HepG2 (cell line): ENCODE results near the gene R3HCC1L. TPM values are rescaled to one million over a fixed set of nuclear protein-coding genes. Genes with fewer than 3 reads are reported as not detected.

Experiments used
- ATAC-seq: fragments of 200-7000 bp; cut with Tn5 transposase; 3 replicates; pipeline ENCODE4 v1.9.1; 2020; ENCODE audit warnings: mild to moderate bottlenecking, moderate library complexity
- BruUV-seq: library from RNA; stranded (reverse); fragments of 400-500 nt; replicated peaks from 2 replicates; lab custom pipeline; 2021; lab: Mats Ljungman, UMichigan
- CTCF ChIA-PET: fragments of 300-600 bp; formaldehyde crosslinking; extraction: SDS; loops from one replicate; lab custom pipeline; 2021; ENCODE audit warnings: low total read pairs, inconsistent platforms, low intra/inter-chr PET ratio; lab: Yijun Ruan, JAX
- POLR2A ChIA-PET: fragments of 350-600 bp; sonication (Branson Sonifier 250); formaldehyde crosslinking; loops from one replicate; lab custom pipeline; 2020; ENCODE audit warnings: antibody characterized with exemption, inconsistent platforms; lab: Yijun Ruan, JAX
- DNase-seq: peaks from one replicate; pipeline ENCODE4 v3.0.0-alpha.2; 2015; ENCODE audit warnings: low spot score
- FAIRE-seq: peaks from 3 replicates; lab custom pipeline; 2011; peaks lifted over from hg19 to GRCh38; lab: Jason Lieb, UNC
- H2AFZ ChIP-seq: one replicate; pipeline ENCODE4 v1.6.1; 2011; ENCODE audit warnings: low read length, inconsistent platforms
- H3K27ac ChIP-seq: fragments of 300-600 bp; 3 replicates; pipeline ENCODE4 v1.8.0; 2011; ENCODE audit warnings: mixed run types, mild to moderate bottlenecking, mixed read lengths, low read length, inconsistent platforms; ENCODE audit not compliant: insufficient read depth; ENCODE audit errors: extremely low read length
- H3K27me3 ChIP-seq, 2 experiments: fragments of 200-600 bp in 1 of 2; 2 replicates in 1 of 2; 3 replicates in 1 of 2; pipeline versions ENCODE4 v1.6.0 to v1.8.0; 2011; ENCODE audit warnings: low read length in 2 of 2, mild to moderate bottlenecking in 2 of 2, moderate library complexity in 2 of 2, inconsistent platforms in 1 of 2; ENCODE audit not compliant: insufficient read depth in 2 of 2, control insufficient read depth in 1 of 2
- H3K36me3 ChIP-seq, 2 experiments: fragments of 200-600 bp in 1 of 2; replicated peaks in 1 of 2; 2 replicates in 1 of 2; 3 replicates in 1 of 2; pipeline versions ENCODE4 v1.5.1 to v1.8.0; 2011; ENCODE audit warnings: low read length in 2 of 2, inconsistent platforms in 1 of 2; ENCODE audit not compliant: insufficient read depth in 2 of 2, control insufficient read depth in 1 of 2
- H3K4me1 ChIP-seq: 2 replicates; pipeline ENCODE4 v1.5.1; 2012; ENCODE audit warnings: low read length, inconsistent platforms; ENCODE audit not compliant: insufficient read depth
- H3K4me2 ChIP-seq: 2 replicates; pipeline ENCODE4 v1.6.0; 2011; ENCODE audit warnings: low read depth, low read length, inconsistent platforms
- H3K4me3 ChIP-seq, 3 experiments: fragments of 200-600 bp in 1 of 3; sonication (generic), shearing (Covaris generic) in 1 of 3; replicated peaks in 1 of 3; 2 replicates each; pipeline ENCODE4 v1.5.1; 2011 to 2016; ENCODE audit warnings: low read length in 3 of 3, inconsistent platforms in 2 of 3, low read depth in 2 of 3, mild to moderate bottlenecking in 2 of 3, control low read depth in 1 of 3, mixed read lengths in 1 of 3; ENCODE audit not compliant: insufficient read depth in 1 of 3
- H3K79me2 ChIP-seq: one replicate; pipeline ENCODE4 v1.6.1; 2011; ENCODE audit warnings: low read length, inconsistent platforms; ENCODE audit not compliant: insufficient read depth
- H3K9ac ChIP-seq: 2 replicates; pipeline ENCODE4 v1.6.0; 2011; ENCODE audit warnings: mild to moderate bottlenecking, low read depth, low read length, inconsistent platforms; ENCODE audit not compliant: insufficient read depth
- H3K9me3 ChIP-seq: 2 replicates; pipeline ENCODE4 v1.5.1; 2012; ENCODE audit warnings: mild to moderate bottlenecking, low read length
- H4K20me1 ChIP-seq: 2 replicates; pipeline ENCODE4 v1.6.0; 2011; ENCODE audit warnings: inconsistent platforms, mild to moderate bottlenecking, low read length, moderate library complexity; ENCODE audit not compliant: insufficient read depth
- ATF7 ChIP-seq, 2 experiments: fragments of 450-650 bp in 1 of 2; sonication (generic) in 1 of 2; formaldehyde crosslinking in 1 of 2; IDR thresholded peaks; 2 replicates each; pipeline versions ENCODE4 v1.4.0 to v1.6.1; 2016 to 2020; ENCODE audit warnings: antibody characterized with exemption in 1 of 2, mild to moderate bottlenecking in 1 of 2, missing genetic modification reagents in 1 of 2
- FOXK2 ChIP-seq: fragments of 450-650 bp; IDR thresholded peaks from 2 replicates; pipeline ENCODE4 v1.6.1; 2016
- MED13 ChIP-seq: sonication (generic); formaldehyde crosslinking; IDR thresholded peaks from 2 replicates; pipeline ENCODE4 v1.5.0; 2020; ENCODE audit warnings: missing genetic modification reagents
- REL ChIP-seq: sonication (generic); formaldehyde crosslinking; conservative IDR thresholded peaks from 2 replicates; pipeline ENCODE4 v1.8.0; 2022; ENCODE audit warnings: mild to moderate bottlenecking, missing genetic modification reagents, moderate library complexity
- ZNF121 ChIP-seq: sonication (generic); formaldehyde crosslinking; IDR thresholded peaks from 2 replicates; pipeline ENCODE4 v1.5.0; 2020; ENCODE audit warnings: mild to moderate bottlenecking, missing genetic modification reagents
- ZNF160 ChIP-seq: sonication (generic); formaldehyde crosslinking; IDR thresholded peaks from 2 replicates; pipeline ENCODE4 v1.8.0; 2022; ENCODE audit warnings: mild to moderate bottlenecking, inconsistent platforms, missing genetic modification reagents
- WGBS: methylation state at CpG from one replicate; pipeline ENCODE4 v1.1.6; 2017; ENCODE audit warnings: low lambda C conversion rate; 5-methylcytosine and 5-hydroxymethylcytosine counted together
- in situ Hi-C: cut with HindIII; loops from 2 replicates; pipeline ENCODE4 v1.10.0; 2017; ENCODE audit warnings: low pct_unique_long_range_greater_than_20kb; ENCODE audit not compliant: extremely low pct_ligation_motif_present
- intact Hi-C: fragments of 100-400 bp; cut with micrococcal nuclease; formaldehyde crosslinking; loops from one replicate; pipeline ENCODE4 v1.10.0; 2022; ENCODE audit not compliant: unreplicated experiment
- polyA plus RNA-seq, 8 experiments: library from polyadenylated mRNA; depleted of rRNA in 3 of 8; stranded (reverse) in 7 of 8; unstranded in 1 of 8; fragments of >200 nt; fragmentation: Illumina TruSeq in 4 of 8; extraction: Trizol in 4 of 8; gene quantifications; 2 replicates each; pipeline versions ENCODE4 v1.2.1 to v1.2.3, GENCODE V29; 2011 to 2016; ENCODE audit warnings: low read depth in 4 of 8, missing spikeins in 1 of 8, mixed read lengths in 1 of 8; ENCODE audit not compliant: insufficient read depth in 1 of 8
- total RNA-seq, 5 experiments: library from RNA; depleted of rRNA; stranded (reverse); fragments of >200 nt; fragmentation: Illumina TruSeq; extraction: Trizol; gene quantifications; 2 replicates each; pipeline ENCODE4 v1.2.3, GENCODE V29; 2016; ENCODE audit warnings: low read depth in 1 of 5
- TF ChIP-seq, protein P1 (sequence below): sonication (generic); formaldehyde crosslinking; IDR thresholded peaks from 2 replicates; pipeline ENCODE4 v1.4.0; 2020; ENCODE audit warnings: missing genetic modification reagents
- TF ChIP-seq, protein P2 (sequence below): sonication (generic); formaldehyde crosslinking; IDR thresholded peaks from 2 replicates; pipeline ENCODE4 v1.4.0; 2020; ENCODE audit warnings: missing genetic modification reagents, borderline replicate concordance

The R3HCC1L gene
- total and polyA plus RNA-seq, 2 of the 13 experiments (the other 11 are each of a cell fraction or from before 2014, with no cell fraction given), result 6.5 to 12.2 TPM

DNA sequence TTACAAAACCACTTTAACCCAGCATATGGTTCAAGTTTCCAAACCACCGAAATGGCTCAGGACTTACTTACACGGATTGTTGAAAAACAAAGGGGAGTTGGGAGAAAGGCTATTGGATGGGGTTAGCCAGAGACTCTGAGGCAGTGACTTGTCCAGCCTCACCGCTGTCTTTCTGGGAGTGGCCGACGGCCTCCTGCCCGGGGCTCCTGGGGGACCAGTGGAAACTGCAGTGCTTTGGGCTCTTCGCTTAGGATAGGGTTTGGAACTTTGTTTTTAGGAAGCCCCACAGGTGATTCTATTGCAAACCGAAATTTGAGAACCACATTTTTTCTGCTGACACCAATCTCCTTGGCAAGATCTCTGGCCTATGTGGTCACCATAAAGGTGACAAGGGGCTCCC, 38.1 kb upstream of the R3HCC1L start (continued):
- TF ChIP-seq, protein P1, sequence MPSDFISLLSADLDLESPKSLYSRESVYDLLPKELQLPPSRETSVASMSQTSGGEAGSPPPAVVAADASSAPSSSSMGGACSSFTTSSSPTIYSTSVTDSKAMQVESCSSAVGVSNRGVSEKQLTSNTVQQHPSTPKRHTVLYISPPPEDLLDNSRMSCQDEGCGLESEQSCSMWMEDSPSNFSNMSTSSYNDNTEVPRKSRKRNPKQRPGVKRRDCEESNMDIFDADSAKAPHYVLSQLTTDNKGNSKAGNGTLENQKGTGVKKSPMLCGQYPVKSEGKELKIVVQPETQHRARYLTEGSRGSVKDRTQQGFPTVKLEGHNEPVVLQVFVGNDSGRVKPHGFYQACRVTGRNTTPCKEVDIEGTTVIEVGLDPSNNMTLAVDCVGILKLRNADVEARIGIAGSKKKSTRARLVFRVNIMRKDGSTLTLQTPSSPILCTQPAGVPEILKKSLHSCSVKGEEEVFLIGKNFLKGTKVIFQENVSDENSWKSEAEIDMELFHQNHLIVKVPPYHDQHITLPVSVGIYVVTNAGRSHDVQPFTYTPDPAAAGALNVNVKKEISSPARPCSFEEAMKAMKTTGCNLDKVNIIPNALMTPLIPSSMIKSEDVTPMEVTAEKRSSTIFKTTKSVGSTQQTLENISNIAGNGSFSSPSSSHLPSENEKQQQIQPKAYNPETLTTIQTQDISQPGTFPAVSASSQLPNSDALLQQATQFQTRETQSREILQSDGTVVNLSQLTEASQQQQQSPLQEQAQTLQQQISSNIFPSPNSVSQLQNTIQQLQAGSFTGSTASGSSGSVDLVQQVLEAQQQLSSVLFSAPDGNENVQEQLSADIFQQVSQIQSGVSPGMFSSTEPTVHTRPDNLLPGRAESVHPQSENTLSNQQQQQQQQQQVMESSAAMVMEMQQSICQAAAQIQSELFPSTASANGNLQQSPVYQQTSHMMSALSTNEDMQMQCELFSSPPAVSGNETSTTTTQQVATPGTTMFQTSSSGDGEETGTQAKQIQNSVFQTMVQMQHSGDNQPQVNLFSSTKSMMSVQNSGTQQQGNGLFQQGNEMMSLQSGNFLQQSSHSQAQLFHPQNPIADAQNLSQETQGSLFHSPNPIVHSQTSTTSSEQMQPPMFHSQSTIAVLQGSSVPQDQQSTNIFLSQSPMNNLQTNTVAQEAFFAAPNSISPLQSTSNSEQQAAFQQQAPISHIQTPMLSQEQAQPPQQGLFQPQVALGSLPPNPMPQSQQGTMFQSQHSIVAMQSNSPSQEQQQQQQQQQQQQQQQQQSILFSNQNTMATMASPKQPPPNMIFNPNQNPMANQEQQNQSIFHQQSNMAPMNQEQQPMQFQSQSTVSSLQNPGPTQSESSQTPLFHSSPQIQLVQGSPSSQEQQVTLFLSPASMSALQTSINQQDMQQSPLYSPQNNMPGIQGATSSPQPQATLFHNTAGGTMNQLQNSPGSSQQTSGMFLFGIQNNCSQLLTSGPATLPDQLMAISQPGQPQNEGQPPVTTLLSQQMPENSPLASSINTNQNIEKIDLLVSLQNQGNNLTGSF, result no peak
- no peak for TF ChIP-seq ZNF160 (CRISPR knock-in tag)
- TF ChIP-seq, all 625 proteins: peak for 0

DNA sequence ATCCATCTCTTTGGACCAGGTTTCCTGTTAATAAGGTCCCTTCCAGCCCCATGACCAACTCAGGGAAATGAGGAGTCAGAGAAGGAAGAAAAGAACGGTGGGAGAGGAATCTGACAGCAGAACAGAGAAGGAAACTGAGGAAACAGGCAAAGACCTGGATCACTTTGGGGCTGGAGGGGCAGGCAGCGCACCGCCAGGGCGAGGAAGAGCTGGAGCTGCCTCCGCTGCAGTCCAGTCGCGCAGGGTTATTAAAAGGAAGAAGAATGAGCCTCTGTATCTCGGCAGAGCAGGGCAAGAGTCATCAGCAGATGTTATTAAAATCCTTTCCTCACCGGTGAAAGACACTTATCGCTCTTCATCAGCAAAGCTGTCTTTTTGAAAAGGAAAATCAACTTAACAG, 37.7 kb upstream of the R3HCC1L start:
- POLR2A ChIA-PET, result no interaction called here
- no TSS peak for BruUV-seq
- H3K4me2 ChIP-seq, result no peak overlapping the region
- in situ Hi-C loops (no loop called here), intact Hi-C loops (no loop called here)
- no peak overlapping the region for H2AFZ ChIP-seq
- H3K4me3 ChIP-seq, result no peak overlapping the region
- H3K9ac ChIP-seq, result no peak overlapping the region
- no peaks in the 10 kb centered on the region for H3K4me1 ChIP-seq
- FAIRE-seq (no peak), DNase-seq (no peak), ATAC-seq (no peak)
- WGBS, result 28% methylated on average over 10 of the region's 10 CpGs
- H4K20me1 ChIP-seq, result no peaks in the 10 kb centered on the region
- no peaks in the 10 kb centered on the region for H3K9me3 ChIP-seq
- TF ChIP-seq REL (CRISPR knock-in tag) (no peak), FOXK2 (no peak), MED13 (CRISPR knock-in tag) (no peak), ZNF121 (no peak), ATF7 (IDR thresholded peaks at IDR 0.05) (no peak), ATF7 (CRISPR knock-in tag; IDR thresholded peaks at IDR 0.05) (no peak)
- TF ChIP-seq, protein P2, sequence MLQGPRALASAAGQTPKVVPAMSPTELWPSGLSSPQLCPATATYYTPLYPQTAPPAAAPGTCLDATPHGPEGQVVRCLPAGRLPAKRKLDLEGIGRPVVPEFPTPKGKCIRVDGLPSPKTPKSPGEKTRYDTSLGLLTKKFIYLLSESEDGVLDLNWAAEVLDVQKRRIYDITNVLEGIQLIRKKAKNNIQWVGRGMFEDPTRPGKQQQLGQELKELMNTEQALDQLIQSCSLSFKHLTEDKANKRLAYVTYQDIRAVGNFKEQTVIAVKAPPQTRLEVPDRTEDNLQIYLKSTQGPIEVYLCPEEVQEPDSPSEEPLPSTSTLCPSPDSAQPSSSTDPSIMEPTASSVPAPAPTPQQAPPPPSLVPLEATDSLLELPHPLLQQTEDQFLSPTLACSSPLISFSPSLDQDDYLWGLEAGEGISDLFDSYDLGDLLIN, result no peak
- no peaks in the 10 kb centered on the region for H3K79me2 ChIP-seq
- H3K27me3 ChIP-seq, result peaks cover 2 to 39% of the 10 kb centered on the region in 2 experiments; a peak in 3 of 5 replicates
- CTCF ChIA-PET, result no interaction called here
- H3K36me3 ChIP-seq, result no peaks in the 10 kb centered on the region
- H3K27ac ChIP-seq, result no peak overlapping the region
